HG02759 (cell line): ENCODE results near the gene VMAC.

Experiments used
- ATAC-seq: cut with Tn5 transposase; IDR thresholded peaks from one replicate; pipeline ENCODE4 v1.9.1; 2021; ENCODE audit warnings: mild to moderate bottlenecking, moderate library complexity; ENCODE audit not compliant: unreplicated experiment

Gene VMAC

GRCh38 chr19:5903624-5904351 lies 884 bp upstream of the VMAC start, which contains the start of gene NDUFA11:
Gene NDUFA11, minus strand, starts transcription at chr19:5903790. Its CDS starts 82 bp downstream, at chr19:5903708.
- ATAC-seq, result peak; percentile 34

DNA sequence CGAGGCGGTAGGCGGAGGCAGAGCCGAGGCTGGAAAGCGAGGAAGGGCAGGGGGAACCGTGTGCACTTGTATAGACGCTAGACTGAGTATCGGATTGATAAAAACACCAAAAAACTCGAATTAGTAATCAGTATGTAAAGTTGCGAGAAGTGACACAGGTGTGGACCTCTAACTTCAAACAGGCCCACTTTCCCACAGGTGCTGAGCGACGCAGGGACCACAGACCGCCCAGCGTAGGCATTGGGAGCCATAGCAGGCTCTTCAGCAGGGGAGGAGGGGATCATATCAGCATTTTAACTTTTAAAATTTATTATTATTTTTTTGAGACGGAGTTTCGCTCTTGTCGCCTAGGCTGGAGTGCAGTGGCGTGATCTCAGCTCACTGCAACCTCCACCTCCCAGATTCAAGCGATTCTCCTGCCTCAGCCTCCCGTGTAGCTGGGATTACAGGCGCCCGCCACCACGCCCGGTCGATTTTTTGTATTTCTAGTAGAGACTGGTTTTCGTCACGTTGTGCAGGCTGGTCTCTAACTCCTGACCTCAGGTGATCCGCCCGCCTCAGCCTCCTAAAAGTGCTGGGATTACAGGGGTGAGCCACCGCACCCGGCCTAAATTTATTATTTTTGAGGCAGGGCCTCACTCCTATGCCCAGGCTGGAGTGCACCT lies 574 bp downstream of the VMAC start:
- no peak for ATAC-seq

DNA sequence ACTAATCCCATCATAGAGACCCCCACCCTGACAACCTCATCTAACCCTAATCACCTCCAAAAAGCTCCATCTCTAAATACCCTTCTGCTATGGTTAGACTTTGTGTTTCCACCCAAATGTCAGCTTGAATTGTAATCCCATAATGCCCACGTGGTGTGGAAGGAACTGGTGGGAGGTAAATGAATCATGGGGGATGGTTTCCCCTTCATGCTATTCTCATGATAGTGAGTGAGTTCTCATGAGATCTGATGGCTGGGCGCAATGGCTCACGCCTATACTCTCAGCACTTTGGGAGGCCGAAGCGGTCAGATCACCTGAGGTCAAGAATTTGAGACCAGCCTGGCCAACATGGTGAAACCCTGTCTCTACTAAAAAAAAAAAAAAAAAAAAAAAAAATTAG lies 2.6 kb downstream of the VMAC start:
- ATAC-seq, result no peak

GRCh38 chr19:5908773-5909442 lies 4.2 kb downstream of the VMAC start:
- ATAC-seq, result no peak

GRCh38 chr19:5910638-5910907 lies 5.9 kb downstream of the VMAC start:
- ATAC-seq, result no peak

GRCh38 chr19:5911366-5911765 lies 6.7 kb downstream of the VMAC start:
- no peak for ATAC-seq

- ATAC-seq, result no peak
Observed at GRCh38 chr19:5913739-5914357, 9.2 kb downstream of the VMAC start, which contains the start of gene CAPS. Gene CAPS, plus strand, starts transcription at chr19:5914254. Its CDS starts 153 bp downstream, at chr19:5914407.

- ATAC-seq, result no peak
Observed at GRCh38 chr19:5914358-5914774, 9.7 kb downstream of the VMAC start.

DNA sequence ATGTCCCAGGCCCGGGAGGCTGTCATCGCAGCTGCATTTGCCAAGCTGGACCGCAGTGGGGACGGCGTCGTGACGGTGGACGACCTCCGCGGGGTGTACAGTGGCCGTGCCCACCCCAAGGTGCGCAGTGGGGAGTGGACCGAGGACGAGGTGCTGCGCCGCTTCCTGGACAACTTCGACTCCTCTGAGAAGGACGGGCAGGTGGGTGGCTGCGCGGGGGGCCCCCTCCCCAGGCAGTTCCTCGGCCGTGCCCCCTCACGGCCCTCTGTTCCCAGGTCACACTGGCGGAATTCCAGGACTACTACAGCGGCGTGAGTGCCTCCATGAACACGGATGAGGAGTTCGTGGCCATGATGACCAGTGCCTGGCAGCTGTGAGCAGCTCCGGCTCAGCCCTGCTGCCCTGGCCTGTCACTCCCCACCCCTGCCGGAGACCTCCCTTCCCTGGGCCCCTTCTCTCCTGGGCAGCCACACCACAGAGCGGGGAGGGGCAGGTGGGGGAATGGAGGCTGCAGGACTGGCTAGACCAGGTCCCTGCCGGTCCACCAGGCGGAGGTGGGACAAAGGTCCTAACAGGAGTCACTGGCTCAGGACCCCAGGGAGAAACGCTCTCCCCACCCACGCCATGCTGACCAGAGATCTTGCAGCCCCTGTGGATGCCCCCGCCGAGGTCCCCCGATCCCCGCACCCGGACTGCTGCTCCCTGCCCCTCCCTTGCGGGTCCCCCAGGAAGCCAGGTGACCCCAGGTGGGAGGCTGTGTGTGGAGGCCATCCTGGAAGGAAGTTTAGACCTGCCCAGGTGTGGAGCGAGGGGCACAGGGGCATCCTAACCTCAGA lies 10.5 kb downstream of the VMAC start:
- ATAC-seq, result no peak

DNA sequence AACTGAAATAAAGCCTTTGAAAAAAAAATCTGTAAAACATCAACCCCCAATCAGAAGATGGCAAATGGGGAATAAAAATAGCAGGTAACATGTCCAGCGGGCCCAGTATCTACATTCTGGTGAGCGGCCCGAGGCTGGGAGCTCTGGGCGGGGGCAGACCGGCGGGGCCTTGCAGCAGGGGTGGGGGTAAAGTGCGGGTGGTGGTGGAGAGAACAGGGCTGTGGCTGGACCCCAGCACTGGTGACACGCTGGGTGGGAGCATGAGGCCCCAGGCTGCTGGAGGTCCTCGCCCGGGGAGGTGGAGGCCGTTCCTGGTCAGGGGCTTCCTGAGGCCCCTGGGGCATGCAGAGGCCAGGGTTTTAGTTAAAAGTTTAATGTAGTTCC lies 11.1 kb downstream of the VMAC start:
- no peak for ATAC-seq

DNA sequence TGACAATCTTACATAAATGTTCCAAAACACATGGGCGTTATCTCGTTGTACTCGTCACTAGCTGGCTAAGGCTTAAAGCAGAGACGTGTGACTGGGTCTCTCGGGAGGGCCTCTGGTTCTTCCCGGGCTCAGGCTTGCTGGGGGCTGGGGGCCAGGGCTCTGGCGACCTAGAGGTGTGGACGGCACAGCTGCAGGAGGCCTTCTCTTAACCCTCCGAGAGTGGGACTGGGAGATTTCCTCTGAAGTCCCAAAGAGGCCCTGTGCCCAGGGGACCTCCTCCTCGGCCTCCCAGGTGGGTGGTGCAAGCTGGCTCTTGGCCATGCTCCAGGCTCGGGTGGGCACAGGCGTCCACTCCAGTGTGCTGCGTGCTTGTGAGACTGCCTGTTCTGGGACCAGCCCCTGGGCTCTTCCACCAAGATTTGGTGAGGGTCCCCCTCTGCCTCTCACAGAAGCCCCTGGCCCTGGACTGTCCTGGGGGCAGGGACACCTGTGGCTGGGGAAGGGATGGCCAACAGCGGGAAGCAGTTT lies 11.6 kb downstream of the VMAC start:
- ATAC-seq, result no peak

GRCh38 chr19:5917431-5918107 lies 12.9 kb downstream of the VMAC start:
- ATAC-seq, result no peak

DNA sequence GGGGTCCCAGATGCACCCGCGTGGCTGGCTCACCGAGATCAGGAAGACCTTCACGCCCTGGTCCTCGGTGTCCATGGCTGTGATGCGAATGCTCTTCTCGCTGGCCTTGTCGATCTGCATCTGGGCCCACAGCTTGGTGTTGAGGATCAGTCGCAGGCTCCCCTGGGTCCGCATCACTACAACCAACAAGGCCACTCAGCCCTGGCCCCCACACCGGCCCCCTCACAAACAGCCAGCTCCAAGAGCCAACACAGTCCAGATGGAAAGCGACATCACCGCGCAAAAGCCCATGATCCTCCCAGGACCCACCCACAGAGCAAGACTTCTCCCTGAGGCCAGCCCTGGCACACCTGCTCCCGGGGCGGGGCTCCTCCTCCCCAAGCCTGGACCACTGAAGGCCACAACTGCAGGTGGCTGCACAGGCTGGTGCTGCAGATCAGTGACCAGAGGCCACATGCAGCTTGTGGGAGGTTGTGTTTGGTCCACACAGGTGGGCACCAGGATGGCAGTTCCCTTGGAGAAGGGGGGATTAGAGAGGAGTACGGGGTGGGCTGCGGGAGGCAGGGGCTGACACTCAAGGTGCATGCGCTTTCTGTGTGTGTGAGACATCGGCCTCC lies 13.9 kb downstream of the VMAC start:
- no peak for ATAC-seq

GRCh38 chr19:5921516-5922160 lies 17.0 kb downstream of the VMAC start:
- ATAC-seq, result no peak

DNA sequence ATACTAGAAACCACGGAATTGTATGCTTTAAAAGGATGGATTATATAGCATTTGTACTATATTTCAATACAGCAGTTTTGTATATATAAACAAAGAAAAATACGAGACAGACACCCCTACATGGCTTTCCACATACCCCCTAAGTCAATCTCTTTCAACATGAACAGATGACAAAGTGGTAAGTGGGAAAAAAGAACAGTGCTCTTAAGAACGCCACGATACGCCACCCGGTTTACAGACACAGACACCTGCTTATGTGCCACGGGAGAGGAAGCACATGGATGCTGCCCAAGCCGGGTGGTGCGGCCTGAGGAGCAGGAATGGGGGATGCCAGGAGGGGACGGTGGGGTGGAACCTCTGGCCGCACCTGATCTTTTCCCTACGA lies 17.5 kb downstream of the VMAC start:
- no peak for ATAC-seq

DNA sequence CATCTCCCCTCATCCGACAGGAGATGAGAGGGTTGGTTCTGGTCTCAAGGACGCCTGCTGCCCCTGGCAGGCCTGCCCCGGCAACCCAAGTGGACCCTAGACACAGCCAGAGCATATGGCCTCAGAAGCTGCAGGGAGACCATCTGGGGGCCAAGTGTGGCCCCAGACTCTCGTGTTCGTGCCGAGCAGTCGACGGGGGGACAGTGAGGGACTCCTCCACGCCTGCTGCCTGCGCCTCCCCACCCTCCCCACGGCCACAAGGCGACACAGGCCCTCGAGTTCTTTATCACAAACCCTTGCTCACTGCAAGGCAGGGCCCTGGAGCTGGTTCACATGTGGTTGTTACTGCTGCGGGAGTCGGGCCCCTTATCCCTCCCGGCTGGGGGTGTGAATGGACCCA lies 18.7 kb downstream of the VMAC start:
- ATAC-seq, result no peak

- ATAC-seq, result no peak
Observed at GRCh38 chr19:5925830-5926427, 21.3 kb downstream of the VMAC start.

- ATAC-seq, result no peak
Observed at GRCh38 chr19:5926641-5927440, 22.2 kb downstream of the VMAC start.
